ENCODE measurements around the gene TBC1D19. TPM values are rescaled to one million over a fixed set of nuclear protein-coding genes. Genes with fewer than 3 reads are reported as not detected.

Gene TBC1D19
- total and polyA plus RNA-seq, 9 of the 15 experiments (the other 6 are each of a cell fraction or from before 2014, with no cell fraction given) = 0.73 to 5.6 (median 3.7) TPM

GRCh38 chr4:26751838-26752237, 168.0 kb downstream of the TBC1D19 start (continued):
- TF ChIP-seq CHD7 (IDR thresholded peaks at IDR 0.05; ENCODE audit: low read depth, low read length) = no peak
- TF ChIP-seq CBFA2T3 (IDR thresholded peaks at IDR 0.05) = no peak
